Esophagus squamous epithelium (tissue), 5 donors: ENCODE measurements around the gene CRTC3. TPM values are rescaled to one million over a fixed set of nuclear protein-coding genes. Genes with fewer than 3 reads are reported as not detected.

Experiments used
- DNase-seq: peaks from one replicate; lab custom pipeline; 2025; lab: John Stamatoyannopoulos, UW
- H3K27ac ChIP-seq, 4 donors: fragments of 200-600 bp; sonication (generic); one replicate each; pipeline ENCODE4 v1.5.1; 2016 to 2019; ENCODE audit warnings: mild to moderate bottlenecking in 1 of 4
- H3K27me3 ChIP-seq, 4 donors: fragments of 200-600 bp; sonication (generic); 1 replicate in 3 of 4; 2 replicates in 1 of 4; pipeline versions ENCODE4 v1.5.1 to v1.6.0; 2017 to 2021; ENCODE audit warnings: antibody characterized with exemption in 1 of 4
- H3K36me3 ChIP-seq, 3 donors: fragments of 200-600 bp; sonication (generic); one replicate each; pipeline ENCODE4 v1.5.1; 2016 to 2019
- H3K4me1 ChIP-seq, 3 donors: fragments of 200-600 bp; sonication (generic); one replicate each; pipeline ENCODE4 v1.5.1; 2017 to 2019
- H3K4me3 ChIP-seq, 4 donors: fragments of 200-600 bp; sonication (generic); 1 replicate in 3 of 4; 2 replicates in 1 of 4; pipeline ENCODE4 v1.5.1; 2016 to 2019; ENCODE audit warnings: mild to moderate bottlenecking in 2 of 4, moderate library complexity in 1 of 4
- H3K9me3 ChIP-seq, 3 donors: fragments of 200-600 bp; sonication (generic); one replicate each; pipeline ENCODE4 v1.5.1; 2016 to 2019
- POLR2A ChIP-seq, 4 donors: fragments of 450-650 bp; IDR thresholded peaks; one replicate each; pipeline ENCODE4 v1.6.1; 2017; ENCODE audit warnings: antibody characterized with exemption in 4 of 4, mild to moderate bottlenecking in 4 of 4, moderate library complexity in 3 of 4
- WGBS, 2 donors: methylation state at CpG; one replicate each; pipeline ENCODE4 v1.1.5; 2018; 5-methylcytosine and 5-hydroxymethylcytosine counted together
- intact Hi-C: fragments of 100-400 bp; cut with DNase I; formaldehyde crosslinking; loops from one replicate; pipeline ENCODE4 v1.15.0; 2022
- total RNA-seq, 4 donors: library from RNA; depleted of rRNA; stranded (reverse); fragments of >200 nt; gene quantifications; one replicate each; pipeline ENCODE4 v1.1.0, GENCODE V29; 2016
- TF ChIP-seq, protein P1 (sequence below), 6 experiments: fragments of 450-650 bp in 4 of 6; fragments of 200-600 bp in 2 of 6; sonication (generic) in 2 of 6; IDR thresholded peaks; one replicate each; pipeline ENCODE4 v1.5.1; 2016 to 2019; ENCODE audit warnings: antibody characterized with exemption in 6 of 6, mild to moderate bottlenecking in 4 of 6, moderate library complexity in 4 of 6
- donor health status: DM: yes; HTN: yes; CAD: no.

CRTC3 gene
- total RNA-seq, 4 donors from 2014 or later = 10.0 to 33.0 (median 13.3) TPM

DNA sequence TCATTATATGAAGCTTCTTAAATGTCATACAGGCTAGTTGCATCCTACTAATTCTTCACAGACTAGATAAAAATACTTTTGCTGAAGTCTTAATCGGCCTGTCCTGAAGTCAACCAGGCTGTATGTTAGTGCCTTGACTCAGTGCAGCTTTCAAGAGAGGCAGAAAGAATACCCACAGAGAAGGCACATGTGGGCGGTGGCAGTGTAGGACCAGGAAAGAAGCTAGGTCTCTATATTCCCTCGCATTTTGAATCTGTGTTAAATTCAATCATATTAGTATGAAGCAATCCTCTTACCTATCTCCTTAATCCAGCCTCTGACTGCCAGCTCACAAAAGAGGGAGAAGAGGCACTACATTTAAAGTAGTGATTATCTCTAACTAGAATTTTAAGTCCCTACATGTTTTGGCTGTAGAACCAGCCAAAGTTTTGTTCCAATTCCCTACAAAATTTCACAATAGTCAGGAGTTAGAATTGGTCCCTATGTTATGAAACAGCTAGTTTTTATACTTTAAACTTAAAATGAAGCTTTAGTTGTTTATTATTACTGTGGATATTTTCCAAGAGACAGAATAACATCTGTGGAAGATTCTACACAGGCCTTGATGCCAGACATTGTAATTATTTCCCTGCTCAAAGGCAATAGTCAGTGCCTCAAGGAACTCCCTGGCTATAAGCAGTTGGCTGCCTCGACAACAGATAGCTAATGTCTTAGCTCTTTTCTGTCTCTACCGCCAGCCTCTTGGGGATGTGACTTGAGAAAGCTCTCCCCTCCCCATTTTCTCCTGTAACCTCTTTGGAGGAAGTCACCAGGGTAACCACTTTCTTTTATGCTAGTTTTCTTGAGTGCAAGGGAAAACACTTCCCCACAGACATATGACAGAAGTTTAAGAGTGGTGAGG, 31.9 kb downstream of the CRTC3 start:
- Histone ChIP-seq H3K4me1 (peaks cover 26 to 85% (median 63%) of the 10 kb centered on the region in 3 donors), H3K27ac (peak overlapping the region; percentile 36 to 83 (median 80)), H3K9me3 (no peaks in the 10 kb centered on the region), H3K4me3 (no peak overlapping the region), H3K36me3 (peaks cover 0 to 4% (median 0%) of the 10 kb centered on the region in 3 donors), H3K27me3 (no peaks in the 10 kb centered on the region)
- no peak for DNase-seq
- intact Hi-C loops = no loop called here
- no peak for TF ChIP-seq POLR2A (IDR thresholded peaks at IDR 0.05)
- TF ChIP-seq, protein P1, sequence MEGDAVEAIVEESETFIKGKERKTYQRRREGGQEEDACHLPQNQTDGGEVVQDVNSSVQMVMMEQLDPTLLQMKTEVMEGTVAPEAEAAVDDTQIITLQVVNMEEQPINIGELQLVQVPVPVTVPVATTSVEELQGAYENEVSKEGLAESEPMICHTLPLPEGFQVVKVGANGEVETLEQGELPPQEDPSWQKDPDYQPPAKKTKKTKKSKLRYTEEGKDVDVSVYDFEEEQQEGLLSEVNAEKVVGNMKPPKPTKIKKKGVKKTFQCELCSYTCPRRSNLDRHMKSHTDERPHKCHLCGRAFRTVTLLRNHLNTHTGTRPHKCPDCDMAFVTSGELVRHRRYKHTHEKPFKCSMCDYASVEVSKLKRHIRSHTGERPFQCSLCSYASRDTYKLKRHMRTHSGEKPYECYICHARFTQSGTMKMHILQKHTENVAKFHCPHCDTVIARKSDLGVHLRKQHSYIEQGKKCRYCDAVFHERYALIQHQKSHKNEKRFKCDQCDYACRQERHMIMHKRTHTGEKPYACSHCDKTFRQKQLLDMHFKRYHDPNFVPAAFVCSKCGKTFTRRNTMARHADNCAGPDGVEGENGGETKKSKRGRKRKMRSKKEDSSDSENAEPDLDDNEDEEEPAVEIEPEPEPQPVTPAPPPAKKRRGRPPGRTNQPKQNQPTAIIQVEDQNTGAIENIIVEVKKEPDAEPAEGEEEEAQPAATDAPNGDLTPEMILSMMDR (IDR thresholded peaks at IDR 0.05) = no peak
- WGBS, 2 donors = 28 to 38% methylated on average over 5 of the region's 5 CpGs

DNA sequence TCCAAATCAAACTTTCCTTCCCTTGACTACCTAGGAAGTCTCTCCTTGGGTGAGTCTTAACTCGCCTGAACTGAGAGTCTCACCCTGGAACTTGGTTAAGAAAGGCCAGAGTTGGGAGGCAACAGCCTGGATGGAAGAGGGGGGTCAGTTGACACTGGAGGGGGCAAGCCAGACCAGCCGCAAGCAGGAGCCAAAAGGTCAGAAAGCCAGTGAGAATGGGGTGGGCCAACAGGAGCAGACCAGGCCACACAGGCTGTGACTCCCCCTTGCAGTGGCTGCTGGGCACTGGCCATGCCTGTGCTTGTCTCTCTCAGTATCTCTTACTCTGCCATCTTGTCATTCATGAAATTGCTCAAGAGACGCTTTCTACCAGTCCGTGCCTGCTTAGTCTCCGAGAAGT, 32.9 kb downstream of the CRTC3 start:
- H3K36me3 ChIP-seq = peaks cover 0 to 4% (median 0%) of the 10 kb centered on the region in 3 donors
- DNase-seq = no peak
- TF ChIP-seq, protein P1 (IDR thresholded peaks at IDR 0.05) = no peak
- TF ChIP-seq POLR2A (IDR thresholded peaks at IDR 0.05) = no peak
- H3K4me1 ChIP-seq = peaks cover 20 to 76% (median 57%) of the 10 kb centered on the region in 3 donors
- intact Hi-C loops = no loop called here
- 68 to 90% methylated on average over 4 of the region's 5 CpGs for WGBS, 2 donors
- H3K9me3 ChIP-seq = no peaks in the 10 kb centered on the region
- H3K27me3 ChIP-seq = no peaks in the 10 kb centered on the region
- no peak overlapping the region for H3K4me3 ChIP-seq
- H3K27ac ChIP-seq = peak overlapping the region; percentile 36 to 83 (median 80)

DNA sequence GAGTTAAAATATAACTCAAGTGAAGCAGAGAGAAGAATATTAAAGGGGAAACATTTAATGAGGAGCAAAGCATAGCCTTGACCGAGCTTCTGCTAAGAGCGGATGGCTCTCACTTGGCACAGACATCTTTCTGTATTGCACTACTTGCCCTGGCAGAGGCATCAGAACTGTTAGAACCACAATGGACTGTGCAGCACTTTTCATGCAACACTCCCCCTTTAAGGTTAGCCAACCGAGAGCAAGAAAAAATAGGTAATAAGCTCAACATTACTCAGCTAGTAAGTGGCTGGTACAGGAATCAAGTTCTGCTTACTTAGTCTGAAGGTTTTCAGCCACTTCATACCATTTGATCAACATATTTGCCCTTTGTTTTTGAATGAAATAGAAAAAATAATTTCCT, 33.7 kb downstream of the CRTC3 start:
- intact Hi-C loops = no loop called here
- DNase-seq = no peak
- Histone ChIP-seq H3K36me3 (peaks cover 0 to 4% (median 0%) of the 10 kb centered on the region in 3 donors), H3K4me1 (peaks cover 13 to 68% (median 50%) of the 10 kb centered on the region in 3 donors), H3K9me3 (no peaks in the 10 kb centered on the region), H3K27me3 (no peaks in the 10 kb centered on the region), H3K4me3 (no peak overlapping the region), H3K27ac (peak overlapping the region in 3 of 4 donors; percentile 40 to 80 (median 79))
- TF ChIP-seq POLR2A (IDR thresholded peaks at IDR 0.05) = no peak
- TF ChIP-seq, protein P1 (IDR thresholded peaks at IDR 0.05) = no peak
- 70 to 88% methylated on average over 3 of the region's 3 CpGs for WGBS, 2 donors

- Histone ChIP-seq H3K36me3 (peaks cover 0 to 4% (median 0%) of the 10 kb centered on the region in 3 donors), H3K27me3 (no peaks in the 10 kb centered on the region), H3K4me3 (no peak overlapping the region), H3K9me3 (no peaks in the 10 kb centered on the region), H3K4me1 (peaks cover 13 to 62% (median 44%) of the 10 kb centered on the region in 3 donors), H3K27ac (peak overlapping the region in 3 of 4 donors; percentile 40 to 80 (median 79))
- DNase-seq = no peak
- intact Hi-C loops = no loop called here
- TF ChIP-seq POLR2A (IDR thresholded peaks at IDR 0.05) = no peak
- TF ChIP-seq, protein P1 (IDR thresholded peaks at IDR 0.05) = no peak
- 29 to 47% methylated on average over 1 of the region's 1 CpG for WGBS, 2 donors
These were observed 34.3 kb downstream of the CRTC3 start for GRCh38 chr15:90564051-90564450.

- TF ChIP-seq POLR2A (IDR thresholded peaks at IDR 0.05) = no peak
- TF ChIP-seq, protein P1 (IDR thresholded peaks at IDR 0.05) = no peak
- Histone ChIP-seq H3K4me3 (no peak overlapping the region), H3K27ac (peak overlapping the region in 3 of 4 donors; percentile 40 to 80 (median 79)), H3K9me3 (no peaks in the 10 kb centered on the region), H3K4me1 (peaks cover 13 to 56% (median 41%) of the 10 kb centered on the region in 3 donors), H3K27me3 (no peaks in the 10 kb centered on the region), H3K36me3 (peaks cover 0 to 4% (median 0%) of the 10 kb centered on the region in 3 donors)
- DNase-seq = no peak
- 78 to 89% methylated on average over 2 of the region's 2 CpGs for WGBS, 2 donors
- intact Hi-C loops = no loop called here
These were observed 34.9 kb downstream of the CRTC3 start for GRCh38 chr15:90564590-90564989.
